ENCODE measurements around the gene CNIH2. TPM values are rescaled to one million over a fixed set of nuclear protein-coding genes. Genes with fewer than 3 reads are reported as not detected.

CNIH2 gene
- total and polyA plus RNA-seq, 9 of the 15 experiments (the other 6 are each of a cell fraction or from before 2014, with no cell fraction given), result 0.26 to 0.89 (median 0.40) TPM; not detected in 4

DNA sequence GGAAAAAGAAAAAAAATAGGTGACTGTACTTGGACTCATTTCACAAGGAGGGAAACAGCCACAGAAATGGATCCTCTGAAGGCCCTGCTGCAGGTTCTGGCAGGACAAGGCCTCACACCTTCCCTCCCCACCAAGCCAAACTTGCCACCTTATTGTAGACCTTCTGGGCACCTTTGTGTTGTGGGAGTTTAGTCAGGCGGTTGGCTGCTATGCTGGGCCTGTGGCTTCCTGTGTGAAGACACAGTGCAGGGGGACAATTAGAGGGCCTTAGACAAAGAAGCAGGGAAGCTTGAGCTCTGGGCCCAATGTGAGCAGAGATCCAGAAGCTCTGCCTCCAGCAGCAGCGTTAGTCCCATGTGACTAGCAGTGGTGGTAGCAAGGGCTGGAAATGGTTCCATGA, 5.4 kb upstream of the CNIH2 start:
- Histone ChIP-seq H4K20me1 (replicated peaks; ENCODE audit: control insufficient read depth, insufficient read depth, low read length) (peaks cover 10% of the 10 kb centered on the region; the same call in 1 of the 2 replicates), H3K9ac (ENCODE audit: insufficient read depth in 1 of 2, low read depth in 2 of 2, low read length in 2 of 2) (no peak overlapping the region)
- BruUV-seq (replicated peaks), result no TSS peak

DNA sequence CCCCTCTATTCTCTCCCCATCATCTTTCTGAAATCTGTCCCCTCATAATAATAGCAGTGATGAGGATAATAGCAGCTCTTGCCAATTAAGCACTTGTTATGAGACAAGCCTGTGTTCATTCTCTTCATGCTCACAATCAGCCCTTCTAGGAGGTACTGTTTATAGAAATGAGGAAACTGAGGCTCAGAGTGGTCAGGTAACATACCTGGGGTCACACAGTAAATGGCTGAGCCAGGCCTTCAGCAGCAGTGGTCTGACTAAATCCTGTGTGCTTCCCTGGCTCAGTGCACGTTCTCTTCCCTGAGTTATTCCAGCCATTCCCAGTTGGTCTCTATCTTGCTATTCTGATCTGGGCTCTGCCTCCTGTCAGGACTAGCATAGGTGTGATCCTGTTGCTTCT, 3.8 kb upstream of the CNIH2 start:
- FAIRE-seq (no peak), ATAC-seq (no peak), DNase-seq (ENCODE audit: extremely low read depth in 1 of 4, low spot score in 3 of 4) (no peak)
- Histone ChIP-seq H3K9me1 (ENCODE audit: control insufficient read depth, insufficient read depth, low read length) (no peaks in the 10 kb centered on the region), H3K4me3 (no peak overlapping the region), H4K20me1 (replicated peaks; ENCODE audit: control insufficient read depth, insufficient read depth, low read length) (peaks cover 6% of the 10 kb centered on the region; the same call in 1 of the 2 replicates), H3K4me1 (replicated peaks in 1 of 2; ENCODE audit: control insufficient read depth in 2 of 2, insufficient read depth in 2 of 2, low read length in 2 of 2) (peaks cover 5 to 22% of the 10 kb centered on the region in 2 experiments; a peak in 4 of 5 replicates), H3K27me3 (ENCODE audit: control insufficient read depth in 2 of 2, insufficient read depth in 2 of 2, low read length in 2 of 2) (no peaks in the 10 kb centered on the region), H3K4me2 (ENCODE audit: insufficient read depth, low read length) (no peak overlapping the region), H3K79me2 (ENCODE audit: control insufficient read depth, insufficient read depth, low read length) (peaks cover 21% of the 10 kb centered on the region), H3K9me3 (replicated peaks; ENCODE audit: control insufficient read depth, insufficient read depth, low read depth, low read length) (no peaks in the 10 kb centered on the region), H3K27ac (ENCODE audit: extremely low read depth, low read depth, low read length) (no peak overlapping the region), H2AFZ (ENCODE audit: low read depth, low read length) (no peak overlapping the region), H3K9ac (ENCODE audit: insufficient read depth in 1 of 2, low read depth in 2 of 2, low read length in 2 of 2) (no peak overlapping the region), H3K36me3 (ENCODE audit: control insufficient read depth, insufficient read depth, low read length) (peaks cover 64% of the 10 kb centered on the region)
- ChIA-PET CTCF (ENCODE audit: low intra/inter-chr PET ratio) (no interaction called here), POLR2A (no interaction called here)
- BruUV-seq (replicated peaks), result no TSS peak
- intact Hi-C loops (cut with micrococcal nuclease), result no loop called here
- 17% methylated on average over 1 of the region's 1 CpG for WGBS (ENCODE audit: insufficient coverage, low coverage, missing lambda C conversion rate)
- in situ Hi-C loops (cut with MboI), result no loop called here
- TF ChIP-seq ZFP36 (IDR thresholded peaks at IDR 0.05; ENCODE audit: low read depth, low read length, partially characterized antibody) (peak; percentile 65), ZNF217 (CRISPR knock-in tag; IDR thresholded peaks at IDR 0.05) (no peak), ADNP (tag; IDR thresholded peaks at IDR 0.05) (no peak), RBM25 (IDR thresholded peaks at IDR 0.05; ENCODE audit: low read depth, low read length, severe bottlenecking) (peak; percentile 78), BCOR (IDR thresholded peaks at IDR 0.05) (peak; percentile 41; the same call in 1 of the 2 replicates), ATF1 (CRISPR knock-in tag; IDR thresholded peaks at IDR 0.05) (no peak), ATF1 (tag; IDR thresholded peaks at IDR 0.05) (no peak), E2F3 (CRISPR knock-in tag; IDR thresholded peaks at IDR 0.05) (no peak), KAT7 (CRISPR knock-in tag; IDR thresholded peaks at IDR 0.05; ENCODE audit: borderline replicate concordance) (no peak)
- TF ChIP-seq, protein P1, sequence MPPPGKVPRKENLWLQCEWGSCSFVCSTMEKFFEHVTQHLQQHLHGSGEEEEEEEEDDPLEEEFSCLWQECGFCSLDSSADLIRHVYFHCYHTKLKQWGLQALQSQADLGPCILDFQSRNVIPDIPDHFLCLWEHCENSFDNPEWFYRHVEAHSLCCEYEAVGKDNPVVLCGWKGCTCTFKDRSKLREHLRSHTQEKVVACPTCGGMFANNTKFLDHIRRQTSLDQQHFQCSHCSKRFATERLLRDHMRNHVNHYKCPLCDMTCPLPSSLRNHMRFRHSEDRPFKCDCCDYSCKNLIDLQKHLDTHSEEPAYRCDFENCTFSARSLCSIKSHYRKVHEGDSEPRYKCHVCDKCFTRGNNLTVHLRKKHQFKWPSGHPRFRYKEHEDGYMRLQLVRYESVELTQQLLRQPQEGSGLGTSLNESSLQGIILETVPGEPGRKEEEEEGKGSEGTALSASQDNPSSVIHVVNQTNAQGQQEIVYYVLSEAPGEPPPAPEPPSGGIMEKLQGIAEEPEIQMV (tag; conservative IDR thresholded peaks at IDR 0.05; ENCODE audit: low read depth), result no peak

More for the DNA sequence above, 5.4 kb upstream of the CNIH2 start:
- peaks cover 5 to 23% of the 10 kb centered on the region in 2 experiments; a peak in 4 of 5 replicates for H3K4me1 ChIP-seq (replicated peaks in 1 of 2; ENCODE audit: control insufficient read depth in 2 of 2, insufficient read depth in 2 of 2, low read length in 2 of 2)
- no peak overlapping the region for H3K27ac ChIP-seq (ENCODE audit: extremely low read depth, low read depth, low read length)
- no peak overlapping the region for H2AFZ ChIP-seq (ENCODE audit: low read depth, low read length)
- ATAC-seq (no peak), DNase-seq (ENCODE audit: extremely low read depth in 1 of 4, low spot score in 3 of 4) (no peak), FAIRE-seq (no peak)
- H3K4me2 ChIP-seq (ENCODE audit: insufficient read depth, low read length), result no peak overlapping the region
- peaks cover 29% of the 10 kb centered on the region for H3K79me2 ChIP-seq (ENCODE audit: control insufficient read depth, insufficient read depth, low read length)
- intact Hi-C loops (cut with micrococcal nuclease), result no loop called here
- in situ Hi-C loops (cut with MboI), result no loop called here
- TF ChIP-seq, protein P2, sequence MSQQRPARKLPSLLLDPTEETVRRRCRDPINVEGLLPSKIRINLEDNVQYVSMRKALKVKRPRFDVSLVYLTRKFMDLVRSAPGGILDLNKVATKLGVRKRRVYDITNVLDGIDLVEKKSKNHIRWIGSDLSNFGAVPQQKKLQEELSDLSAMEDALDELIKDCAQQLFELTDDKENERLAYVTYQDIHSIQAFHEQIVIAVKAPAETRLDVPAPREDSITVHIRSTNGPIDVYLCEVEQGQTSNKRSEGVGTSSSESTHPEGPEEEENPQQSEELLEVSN (IDR thresholded peaks at IDR 0.05; ENCODE audit: borderline replicate concordance in 1 of 2, extremely low read depth in 1 of 2, insufficient read depth in 1 of 2, insufficient read length in 1 of 2, low read depth in 1 of 2, low read length in 1 of 2, poor library complexity in 1 of 2, severe bottlenecking in 1 of 2), result no peak
- H3K27me3 ChIP-seq (ENCODE audit: control insufficient read depth in 2 of 2, insufficient read depth in 2 of 2, low read length in 2 of 2), result no peaks in the 10 kb centered on the region
- H3K36me3 ChIP-seq (ENCODE audit: control insufficient read depth, insufficient read depth, low read length), result peaks cover 64% of the 10 kb centered on the region
- H3K4me3 ChIP-seq, result no peak overlapping the region
- no peaks in the 10 kb centered on the region for H3K9me3 ChIP-seq (replicated peaks; ENCODE audit: control insufficient read depth, insufficient read depth, low read depth, low read length)
- WGBS (ENCODE audit: insufficient coverage, low coverage, missing lambda C conversion rate), result 89% methylated on average over 2 of the region's 2 CpGs
- H3K9me1 ChIP-seq (ENCODE audit: control insufficient read depth, insufficient read depth, low read length), result no peaks in the 10 kb centered on the region
- CTCF ChIA-PET (ENCODE audit: low intra/inter-chr PET ratio), result no interaction called here
- POLR2A ChIA-PET, result interaction anchor here (2.2 kb wide), 1 partner anchor 9 kb away, joined by 21 read pairs; no protein-coding TSS in a partner anchor

All from K562 (cell line).